ENCODE data around the gene PARM1. TPM values are rescaled to one million over a fixed set of nuclear protein-coding genes. Genes with fewer than 3 reads are reported as not detected.

The PARM1 gene
- total RNA-seq, 3 donors from 2014 or later (not counting 1 experiment from before 2014, with no cell fraction given), result 0.14 to 1.4 (median 0.24) TPM

GRCh38 chr4:75005727-75006126, 72.8 kb downstream of the PARM1 start:
- WGBS (ENCODE audit: insufficient coverage), result 93% methylated on average over 1 of the region's 1 CpG
- H3K4me1 Mint-ChIP-seq, result no peaks in the 10 kb centered on the region
- no peak overlapping the region for H3K4me3 Mint-ChIP-seq
- Histone ChIP-seq H3K4me3 (ENCODE audit: low read length) (no peak overlapping the region), H3K4me1 (ENCODE audit: control insufficient read depth, insufficient read depth, low read length) (no peaks in the 10 kb centered on the region), H3K27me3 (ENCODE audit: control insufficient read depth, insufficient read depth, low read length) (no peaks in the 10 kb centered on the region), H3K36me3 (ENCODE audit: control insufficient read depth, insufficient read depth, low read length) (no peaks in the 10 kb centered on the region), H3K9me3 (ENCODE audit: control insufficient read depth, insufficient read depth, low read length) (peaks cover 4% of the 10 kb centered on the region), H3K27ac (ENCODE audit: low read length) (no peak overlapping the region)
- TF ChIP-seq CTCF (IDR thresholded peaks at IDR 0.05), result no peak
- intact Hi-C loops (cut with micrococcal nuclease), result no loop called here
- H3K27me3 Mint-ChIP-seq (ENCODE audit: low read depth in 2 of 2), result no peaks in the 10 kb centered on the region
- DNase-seq, result no peak
- ATAC-seq, result no peak
- no peak overlapping the region for H3K27ac Mint-ChIP-seq
- peaks cover 7 to 9% of the 10 kb centered on the region in 2 donors for H3K9me3 Mint-ChIP-seq
- H3K36me3 Mint-ChIP-seq, result no peaks in the 10 kb centered on the region

- no peaks in the 10 kb centered on the region for H3K4me1 Mint-ChIP-seq
- no peak overlapping the region for H3K27ac Mint-ChIP-seq
- ATAC-seq (no peak), DNase-seq (no peak)
- peaks cover 4% of the 10 kb centered on the region for H3K9me3 ChIP-seq (ENCODE audit: control insufficient read depth, insufficient read depth, low read length)
- H3K4me3 Mint-ChIP-seq, result no peak overlapping the region
- intact Hi-C loops (cut with micrococcal nuclease), result no loop called here
- H3K4me1 ChIP-seq (ENCODE audit: control insufficient read depth, insufficient read depth, low read length), result no peaks in the 10 kb centered on the region
- peaks cover 7 to 9% of the 10 kb centered on the region in 2 donors for H3K9me3 Mint-ChIP-seq
- no peaks in the 10 kb centered on the region for H3K27me3 ChIP-seq (ENCODE audit: control insufficient read depth, insufficient read depth, low read length)
- H3K27ac ChIP-seq (ENCODE audit: low read length), result no peak overlapping the region
- no peaks in the 10 kb centered on the region for H3K36me3 ChIP-seq (ENCODE audit: control insufficient read depth, insufficient read depth, low read length)
- no peaks in the 10 kb centered on the region for H3K36me3 Mint-ChIP-seq
- TF ChIP-seq CTCF (IDR thresholded peaks at IDR 0.05), result no peak
- no peaks in the 10 kb centered on the region for H3K27me3 Mint-ChIP-seq (ENCODE audit: low read depth in 2 of 2)
- WGBS (ENCODE audit: insufficient coverage), result 80% methylated on average over 3 of the region's 3 CpGs
- no peak overlapping the region for H3K4me3 ChIP-seq (ENCODE audit: low read length)
Observed at GRCh38 chr4:75007891-75008290, 75.0 kb downstream of the PARM1 start.

GRCh38 chr4:75009138-75009537, 76.2 kb downstream of the PARM1 start:
- ATAC-seq (no peak), DNase-seq (no peak)
- Mint-ChIP-seq H3K4me1 (no peaks in the 10 kb centered on the region), H3K36me3 (no peaks in the 10 kb centered on the region), H3K27ac (no peak overlapping the region), H3K4me3 (no peak overlapping the region), H3K27me3 (ENCODE audit: low read depth in 2 of 2) (no peaks in the 10 kb centered on the region), H3K9me3 (peaks cover 9% of the 10 kb centered on the region in 2 donors)
- 94% methylated on average over 1 of the region's 1 CpG for WGBS (ENCODE audit: insufficient coverage)
- Histone ChIP-seq H3K36me3 (ENCODE audit: control insufficient read depth, insufficient read depth, low read length) (no peaks in the 10 kb centered on the region), H3K27ac (ENCODE audit: low read length) (no peak overlapping the region), H3K9me3 (ENCODE audit: control insufficient read depth, insufficient read depth, low read length) (peaks cover 4% of the 10 kb centered on the region), H3K4me1 (ENCODE audit: control insufficient read depth, insufficient read depth, low read length) (no peaks in the 10 kb centered on the region), H3K27me3 (ENCODE audit: control insufficient read depth, insufficient read depth, low read length) (no peaks in the 10 kb centered on the region), H3K4me3 (ENCODE audit: low read length) (no peak overlapping the region)
- no peak for TF ChIP-seq CTCF (IDR thresholded peaks at IDR 0.05)
- intact Hi-C loops (cut with micrococcal nuclease), result no loop called here

GRCh38 chr4:75011131-75011795, 78.3 kb downstream of the PARM1 start:
- DNase-seq, result no peak
- ATAC-seq, result no peak
- H3K36me3 Mint-ChIP-seq, result no peaks in the 10 kb centered on the region
- intact Hi-C loops (cut with micrococcal nuclease), result no loop called here
- Histone ChIP-seq H3K4me3 (ENCODE audit: low read length) (no peak overlapping the region), H3K36me3 (ENCODE audit: control insufficient read depth, insufficient read depth, low read length) (no peaks in the 10 kb centered on the region), H3K27me3 (ENCODE audit: control insufficient read depth, insufficient read depth, low read length) (no peaks in the 10 kb centered on the region), H3K4me1 (ENCODE audit: control insufficient read depth, insufficient read depth, low read length) (no peaks in the 10 kb centered on the region), H3K27ac (ENCODE audit: low read length) (no peak overlapping the region), H3K9me3 (ENCODE audit: control insufficient read depth, insufficient read depth, low read length) (peaks cover 4% of the 10 kb centered on the region)
- H3K4me1 Mint-ChIP-seq, result no peaks in the 10 kb centered on the region
- no peaks in the 10 kb centered on the region for H3K27me3 Mint-ChIP-seq (ENCODE audit: low read depth in 2 of 2)
- WGBS (ENCODE audit: insufficient coverage), result 89% methylated on average over 4 of the region's 4 CpGs
- H3K9me3 Mint-ChIP-seq, result peaks cover 8 to 10% of the 10 kb centered on the region in 2 donors
- no peak overlapping the region for H3K27ac Mint-ChIP-seq
- no peak overlapping the region for H3K4me3 Mint-ChIP-seq
- TF ChIP-seq CTCF (IDR thresholded peaks at IDR 0.05), result no peak

All from natural killer cell (primary cell).